ENCODE measurements around the gene MRPS34.

MRPS34 gene

DNA sequence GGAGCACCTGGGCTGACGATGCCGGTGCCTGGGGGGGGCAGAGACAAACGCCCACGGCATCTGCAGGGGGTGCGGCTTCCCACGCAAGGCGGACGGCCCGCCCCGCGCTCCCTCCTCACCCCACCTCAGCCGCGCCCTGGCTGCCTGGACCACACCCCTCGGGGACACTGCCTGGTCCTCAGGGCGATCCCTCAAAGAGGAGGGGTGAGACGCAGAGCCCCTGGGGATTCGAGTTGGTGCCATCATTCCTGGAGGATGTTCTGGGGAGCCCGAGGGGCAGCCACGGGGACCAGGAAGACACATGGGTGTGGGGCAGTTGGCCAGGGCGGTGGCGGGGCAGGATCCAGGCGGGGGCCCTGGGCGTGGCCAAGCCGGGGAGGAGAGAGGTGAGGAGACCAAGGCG is 16.7 kb upstream of the MRPS34 start:
- Mint-ChIP-seq H3K4me3 (no peak overlapping the region), H3K4me1 (peaks cover 5% of the 10 kb centered on the region), H3K27ac (no peak overlapping the region), H3K27me3 (ENCODE audit: low read depth, poor library complexity) (no peaks in the 10 kb centered on the region), H3K9me3 (no peaks in the 10 kb centered on the region), H3K36me3 (ENCODE audit: low read depth) (no peaks in the 10 kb centered on the region)
- TF ChIP-seq, protein P1, sequence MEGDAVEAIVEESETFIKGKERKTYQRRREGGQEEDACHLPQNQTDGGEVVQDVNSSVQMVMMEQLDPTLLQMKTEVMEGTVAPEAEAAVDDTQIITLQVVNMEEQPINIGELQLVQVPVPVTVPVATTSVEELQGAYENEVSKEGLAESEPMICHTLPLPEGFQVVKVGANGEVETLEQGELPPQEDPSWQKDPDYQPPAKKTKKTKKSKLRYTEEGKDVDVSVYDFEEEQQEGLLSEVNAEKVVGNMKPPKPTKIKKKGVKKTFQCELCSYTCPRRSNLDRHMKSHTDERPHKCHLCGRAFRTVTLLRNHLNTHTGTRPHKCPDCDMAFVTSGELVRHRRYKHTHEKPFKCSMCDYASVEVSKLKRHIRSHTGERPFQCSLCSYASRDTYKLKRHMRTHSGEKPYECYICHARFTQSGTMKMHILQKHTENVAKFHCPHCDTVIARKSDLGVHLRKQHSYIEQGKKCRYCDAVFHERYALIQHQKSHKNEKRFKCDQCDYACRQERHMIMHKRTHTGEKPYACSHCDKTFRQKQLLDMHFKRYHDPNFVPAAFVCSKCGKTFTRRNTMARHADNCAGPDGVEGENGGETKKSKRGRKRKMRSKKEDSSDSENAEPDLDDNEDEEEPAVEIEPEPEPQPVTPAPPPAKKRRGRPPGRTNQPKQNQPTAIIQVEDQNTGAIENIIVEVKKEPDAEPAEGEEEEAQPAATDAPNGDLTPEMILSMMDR (IDR thresholded peaks at IDR 0.05) = no peak
- peak; percentile 3 for DNase-seq

DNA sequence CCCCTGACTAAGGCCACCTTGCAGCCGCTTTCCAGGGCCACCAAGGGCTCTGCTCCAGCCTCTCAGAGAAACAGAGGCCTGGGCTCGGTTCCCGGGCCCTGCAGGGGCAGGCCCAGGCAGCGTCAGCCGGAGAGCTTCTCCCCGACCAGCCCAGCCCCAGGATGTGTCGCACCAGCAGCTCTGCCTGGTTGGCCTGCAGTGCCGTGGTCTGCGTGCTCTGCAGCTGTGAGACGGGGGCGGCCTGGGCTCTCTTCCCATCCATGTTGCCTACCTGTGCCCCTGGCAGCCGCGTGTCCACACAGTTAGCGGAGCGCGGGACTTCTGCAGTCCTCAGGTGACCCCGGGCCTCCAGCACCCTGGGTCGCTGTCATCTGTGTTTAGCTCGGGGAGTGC is 15.8 kb upstream of the MRPS34 start:
- Mint-ChIP-seq H3K9me3 (no peaks in the 10 kb centered on the region), H3K4me1 (peaks cover 10% of the 10 kb centered on the region), H3K36me3 (ENCODE audit: low read depth) (no peaks in the 10 kb centered on the region), H3K27ac (peak overlapping the region; percentile 89), H3K27me3 (ENCODE audit: low read depth, poor library complexity) (no peaks in the 10 kb centered on the region), H3K4me3 (no peak overlapping the region)
- DNase-seq = no peak
- TF ChIP-seq, protein P1 (IDR thresholded peaks at IDR 0.05) = no peak

DNA sequence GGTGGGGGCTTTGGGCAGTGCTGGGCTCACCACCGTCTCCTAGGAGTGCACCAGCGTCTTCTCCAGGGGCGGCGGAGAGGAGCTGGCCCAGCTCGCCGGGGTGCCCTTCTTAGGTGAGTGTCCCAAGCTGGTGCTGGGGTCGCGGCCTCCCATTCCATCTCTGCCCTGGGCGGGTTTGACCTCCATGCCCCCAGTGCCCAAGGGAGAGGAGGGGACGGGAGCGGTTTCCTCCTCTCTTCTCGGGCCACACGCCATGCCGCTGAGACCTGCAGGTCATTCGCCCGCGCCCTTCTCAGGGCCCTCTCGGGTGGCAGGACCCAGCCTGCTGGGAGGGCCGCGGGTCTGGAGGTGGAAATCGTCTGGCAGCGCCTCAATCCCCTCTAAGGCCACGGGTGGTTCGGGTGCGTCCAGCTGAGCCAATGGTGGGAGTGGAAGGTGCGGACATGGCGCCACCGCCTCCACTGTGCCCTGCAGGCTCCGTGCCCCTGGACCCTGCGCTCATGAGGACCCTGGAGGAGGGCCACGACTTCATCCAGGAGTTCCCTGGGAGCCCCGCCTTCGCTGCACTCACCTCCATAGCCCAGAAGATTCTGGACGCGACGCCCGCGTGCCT is 15.3 kb upstream of the MRPS34 start:
- TF ChIP-seq, protein P1 (IDR thresholded peaks at IDR 0.05) = no peak
- Mint-ChIP-seq H3K9me3 (no peaks in the 10 kb centered on the region), H3K4me1 (peaks cover 15% of the 10 kb centered on the region), H3K27ac (no peak overlapping the region), H3K4me3 (no peak overlapping the region), H3K27me3 (ENCODE audit: low read depth, poor library complexity) (no peaks in the 10 kb centered on the region), H3K36me3 (ENCODE audit: low read depth) (peaks cover 3% of the 10 kb centered on the region)
- DNase-seq = peak; percentile 3

DNA sequence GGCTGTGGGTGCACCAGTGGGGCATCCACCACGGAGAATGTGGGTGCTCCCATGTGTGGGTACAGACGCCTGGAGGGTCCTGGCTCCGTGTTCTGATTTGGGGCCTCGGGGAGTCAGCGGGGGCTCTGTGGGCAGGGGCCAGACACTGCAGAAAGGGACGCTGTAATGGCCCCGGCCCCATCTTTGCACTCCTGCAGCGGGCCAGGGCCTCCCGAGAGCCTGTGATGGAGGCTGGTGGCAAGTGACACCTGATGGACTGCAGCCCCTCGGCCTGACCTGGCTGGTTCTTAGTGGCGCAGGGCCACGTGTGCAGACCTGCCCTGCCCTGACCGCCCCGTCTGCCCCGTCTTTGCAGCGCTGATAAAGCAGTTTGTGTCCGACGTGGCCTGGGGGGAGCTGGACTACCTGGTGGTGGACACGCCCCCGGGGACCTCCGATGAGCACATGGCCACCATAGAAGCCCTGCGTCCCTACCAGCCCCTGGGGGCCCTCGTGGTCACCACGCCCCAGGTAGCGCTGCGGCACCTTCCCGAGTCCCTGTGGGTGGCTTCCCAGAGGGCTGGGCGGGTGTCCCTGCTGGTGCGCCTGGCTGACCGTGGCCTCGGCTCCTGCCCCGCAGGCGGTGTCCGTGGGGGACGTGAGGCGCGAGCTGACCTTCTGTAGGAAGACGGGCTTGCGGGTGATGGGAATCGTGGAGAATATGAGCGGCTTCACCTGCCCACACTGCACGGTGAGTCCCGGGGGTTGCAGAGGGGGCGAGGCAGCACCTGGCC is 14.6 kb upstream of the MRPS34 start:
- Mint-ChIP-seq H3K27me3 (ENCODE audit: low read depth, poor library complexity) (no peaks in the 10 kb centered on the region), H3K36me3 (ENCODE audit: low read depth) (peaks cover 4% of the 10 kb centered on the region), H3K4me1 (peaks cover 16% of the 10 kb centered on the region), H3K4me3 (no peak overlapping the region), H3K27ac (no peak overlapping the region), H3K9me3 (no peaks in the 10 kb centered on the region)
- peak; percentile 3 for DNase-seq
- TF ChIP-seq, protein P1 (IDR thresholded peaks at IDR 0.05) = no peak

DNA sequence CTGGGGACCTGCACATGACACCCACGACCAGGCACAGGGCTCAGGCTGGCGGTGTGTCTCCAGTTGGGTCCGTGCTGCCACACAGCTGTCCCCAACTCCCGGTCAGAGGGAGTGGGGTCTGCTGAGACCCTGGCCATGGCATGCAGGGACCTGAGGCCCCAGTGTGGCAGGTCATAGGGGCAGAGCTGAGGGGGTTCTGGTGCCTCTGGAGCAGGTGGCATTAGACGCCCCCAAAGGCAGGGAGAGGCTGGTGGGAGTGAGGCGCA is 14.1 kb upstream of the MRPS34 start:
- no peak for DNase-seq
- Mint-ChIP-seq H3K4me1 (peaks cover 16% of the 10 kb centered on the region), H3K9me3 (no peaks in the 10 kb centered on the region), H3K36me3 (ENCODE audit: low read depth) (peaks cover 4% of the 10 kb centered on the region), H3K4me3 (no peak overlapping the region), H3K27ac (no peak overlapping the region), H3K27me3 (ENCODE audit: low read depth, poor library complexity) (no peaks in the 10 kb centered on the region)
- TF ChIP-seq, protein P1 (IDR thresholded peaks at IDR 0.05) = no peak
